GM12892 (cell line): ENCODE results near the gene ZNF610.

ENCODE experiments used
- POLR2AphosphoS5 ChIP-seq: IDR thresholded peaks from 2 replicates; pipeline ENCODE4 v1.6.1; 2011; ENCODE audit warnings: low read depth, low read length, control low read depth
- TAF1 ChIP-seq: IDR thresholded peaks from 2 replicates; pipeline ENCODE4 v1.6.1; 2011; ENCODE audit warnings: low read depth, mild to moderate bottlenecking, control low read depth, low read length, borderline replicate concordance

- no peak for TF ChIP-seq TAF1
- no peak for TF ChIP-seq POLR2AphosphoS5
These were observed 61.5 kb downstream of the ZNF610 start, which contains the start of gene ZNF528 for GRCh38 chr19:52397310-52398080.
